Naive thymus-derived CD8-positive, alpha-beta T cell (primary cell): ENCODE measurements around the gene TMEM258. TPM values are rescaled to one million over a fixed set of nuclear protein-coding genes. Genes with fewer than 3 reads are reported as not detected.
A peak's percentile ranks its signal among the peaks of the same experiment; 100 is the strongest.

Experiments used
- ATAC-seq, 2 donors: fragments of 150-1000 bp; cut with Tn5 transposase in 1 of 2; sonication (Bioruptor Pico), chemical (Tn5 transposase) in 1 of 2; 1 replicate in 1 of 2; 2 replicates in 1 of 2; pipeline ENCODE4 v1.10.0; 2021; ENCODE audit warnings: mild to moderate bottlenecking in 2 of 2, moderate library complexity in 2 of 2
- POLR2A ChIA-PET: fragments of 350-600 bp; sonication (Branson Sonifier 250); formaldehyde crosslinking; loops from one replicate; lab custom pipeline; 2021; ENCODE audit warnings: antibody characterized with exemption; lab: Charles Lee
- DNase-seq, 10 donors: peaks; one replicate each; pipeline versions ENCODE4 v3.0.0 to v3.0.0-alpha.2; 2020 to 2022
- H3K27ac Mint-ChIP-seq, 10 donors: one replicate each; pipeline ENCODE4 v1.8.0; 2020 to 2022; ENCODE audit warnings: mild to moderate bottlenecking in 10 of 10, mixed read lengths in 10 of 10, moderate library complexity in 4 of 10, inconsistent platforms in 1 of 10
- H3K27me3 Mint-ChIP-seq, 5 donors: one replicate each; pipeline ENCODE4 v1.8.0; 2021 to 2022; ENCODE audit warnings: mixed read lengths in 5 of 5
- H3K36me3 Mint-ChIP-seq, 3 donors: one replicate each; pipeline ENCODE4 v1.8.0; 2020 to 2022; ENCODE audit warnings: mixed read lengths in 3 of 3, mild to moderate bottlenecking in 2 of 3, inconsistent platforms in 1 of 3
- H3K4me1 Mint-ChIP-seq, 4 donors: one replicate each; pipeline ENCODE4 v1.8.0; 2021 to 2022; ENCODE audit warnings: mixed read lengths in 4 of 4
- H3K4me3 Mint-ChIP-seq, 10 donors: one replicate each; pipeline ENCODE4 v1.8.0; 2020 to 2022; ENCODE audit warnings: mild to moderate bottlenecking in 10 of 10, mixed read lengths in 10 of 10, moderate library complexity in 6 of 10, inconsistent platforms in 1 of 10
- H3K9me3 Mint-ChIP-seq, 9 donors: one replicate each; pipeline ENCODE4 v1.8.0; 2020 to 2022; ENCODE audit warnings: mixed read lengths in 9 of 9, mild to moderate bottlenecking in 3 of 9, inconsistent platforms in 1 of 9, moderate library complexity in 1 of 9
- polyA plus RNA-seq, 3 donors: library from polyadenylated mRNA; unstranded; fragments of 300-500 nt; fragmentation: Illumina TruSeq; gene quantifications; one replicate each; pipeline ENCODE4 v1.2.3, GENCODE V29; 2021
- total RNA-seq, 8 experiments: library from RNA in 2 of 8; stranded (reverse) in 2 of 8; gene quantifications; one replicate each; pipeline ENCODE4 v1.2.3 and lab custom pipeline; 2021 to 2026

Gene TMEM258
- total and polyA plus RNA-seq, 5 experiments from 2014 or later: 84.4 to 256 (median 205) TPM

GRCh38 chr11:61778920-61779650 is 13.3 kb downstream of the TMEM258 start:
- Mint-ChIP-seq H3K36me3 (no peaks in the 10 kb centered on the region), H3K4me1 (peaks cover 4 to 18% (median 8%) of the 10 kb centered on the region in 4 donors), H3K9me3 (no peaks in the 10 kb centered on the region), H3K27me3 (peaks cover 0 to 12% (median 2%) of the 10 kb centered on the region in 5 donors), H3K4me3 (no peak overlapping the region), H3K27ac (no peak overlapping the region)
- ATAC-seq (no peak), DNase-seq (no peak)
- POLR2A ChIA-PET: interaction anchor here (0.6 kb wide), 1 partner anchor 20 kb away, joined by 4 read pairs; no protein-coding TSS in a partner anchor

GRCh38 chr11:61778357-61778886 is 14.0 kb downstream of the TMEM258 start:
- Mint-ChIP-seq H3K27me3 (peaks cover 0 to 12% (median 2%) of the 10 kb centered on the region in 5 donors), H3K27ac (peak overlapping the region in 2 of 10 donors; percentile 41 to 72), H3K4me3 (peak overlapping the region in 8 of 10 donors; percentile 4 to 75 (median 62)), H3K36me3 (no peaks in the 10 kb centered on the region), H3K4me1 (peaks cover 4 to 18% (median 8%) of the 10 kb centered on the region in 4 donors), H3K9me3 (no peaks in the 10 kb centered on the region)
- DNase-seq: no peak
- no peak for ATAC-seq
- POLR2A ChIA-PET: no interaction called here

- Mint-ChIP-seq H3K27me3 (peaks cover 0 to 12% (median 3%) of the 10 kb centered on the region in 5 donors), H3K9me3 (no peaks in the 10 kb centered on the region), H3K27ac (peak overlapping the region in 3 of 10 donors; percentile 41 to 72 (median 63)), H3K36me3 (no peaks in the 10 kb centered on the region), H3K4me3 (peak overlapping the region; percentile 42 to 81 (median 71)), H3K4me1 (peaks cover 5 to 21% (median 11%) of the 10 kb centered on the region in 4 donors)
- DNase-seq: peak; percentile 39 to 78 (median 56)
- POLR2A ChIA-PET: no interaction called here
- ATAC-seq: peak; percentile 76 to 89
These were observed 14.9 kb downstream of the TMEM258 start for GRCh38 chr11:61777234-61778090.

GRCh38 chr11:61776561-61777075 is 15.8 kb downstream of the TMEM258 start:
- Mint-ChIP-seq H3K27me3 (peaks cover 0 to 12% (median 3%) of the 10 kb centered on the region in 5 donors), H3K36me3 (no peaks in the 10 kb centered on the region), H3K4me1 (peaks cover 5 to 21% (median 11%) of the 10 kb centered on the region in 4 donors), H3K9me3 (no peaks in the 10 kb centered on the region), H3K27ac (peak overlapping the region in 1 of 10 donors; percentile 45), H3K4me3 (peak overlapping the region; percentile 52 to 81 (median 71))
- DNase-seq: peak in 8 of 10 donors; percentile 19 to 48 (median 40)
- POLR2A ChIA-PET: no interaction called here
- ATAC-seq: peak; percentile 49 to 62

- Mint-ChIP-seq H3K4me1 (peaks cover 5 to 21% (median 11%) of the 10 kb centered on the region in 4 donors), H3K27me3 (peaks cover 0 to 12% (median 3%) of the 10 kb centered on the region in 5 donors), H3K36me3 (no peaks in the 10 kb centered on the region), H3K27ac (peak overlapping the region in 4 of 10 donors; percentile 7 to 85 (median 52)), H3K4me3 (peak overlapping the region in 8 of 10 donors; percentile 46 to 81 (median 66)), H3K9me3 (no peaks in the 10 kb centered on the region)
- POLR2A ChIA-PET: no interaction called here
- ATAC-seq (no peak), DNase-seq (peak in 1 of 10 donors; percentile 5)
These were observed 16.5 kb downstream of the TMEM258 start for GRCh38 chr11:61775606-61776554.

- DNase-seq (no peak), ATAC-seq (no peak)
- Mint-ChIP-seq H3K36me3 (no peaks in the 10 kb centered on the region), H3K4me3 (peak overlapping the region in 4 of 10 donors; percentile 12 to 46 (median 28)), H3K27me3 (peaks cover 0 to 12% (median 3%) of the 10 kb centered on the region in 5 donors), H3K4me1 (peaks cover 5 to 21% (median 11%) of the 10 kb centered on the region in 4 donors), H3K27ac (peak overlapping the region in 3 of 10 donors; percentile 7 to 85 (median 59)), H3K9me3 (no peaks in the 10 kb centered on the region)
- POLR2A ChIA-PET: no interaction called here
These were observed 17.3 kb downstream of the TMEM258 start for GRCh38 chr11:61775106-61775505.

GRCh38 chr11:61774411-61774810 is 18.0 kb downstream of the TMEM258 start:
- Mint-ChIP-seq H3K4me3 (no peak overlapping the region), H3K36me3 (no peaks in the 10 kb centered on the region), H3K27ac (no peak overlapping the region), H3K4me1 (peaks cover 5 to 21% (median 11%) of the 10 kb centered on the region in 4 donors), H3K27me3 (peaks cover 0 to 12% (median 3%) of the 10 kb centered on the region in 5 donors), H3K9me3 (no peaks in the 10 kb centered on the region)
- ATAC-seq (no peak), DNase-seq (no peak)
- POLR2A ChIA-PET: interaction anchor here (0.9 kb wide), 1 partner anchor 44 kb away, joined by 4 read pairs; no protein-coding TSS in a partner anchor

GRCh38 chr11:61773809-61774208 is 18.6 kb downstream of the TMEM258 start:
- Mint-ChIP-seq H3K27me3 (peaks cover 0 to 12% (median 3%) of the 10 kb centered on the region in 5 donors), H3K4me3 (no peak overlapping the region), H3K27ac (no peak overlapping the region), H3K9me3 (no peaks in the 10 kb centered on the region), H3K4me1 (peaks cover 5 to 21% (median 11%) of the 10 kb centered on the region in 4 donors), H3K36me3 (no peaks in the 10 kb centered on the region)
- no peak for ATAC-seq
- no peak for DNase-seq
- POLR2A ChIA-PET: interaction anchor here (0.9 kb wide), 1 partner anchor 44 kb away, joined by 4 read pairs; no protein-coding TSS in a partner anchor

- ATAC-seq (no peak), DNase-seq (no peak)
- Mint-ChIP-seq H3K9me3 (no peaks in the 10 kb centered on the region), H3K4me1 (peaks cover 5 to 21% (median 11%) of the 10 kb centered on the region in 4 donors), H3K36me3 (no peaks in the 10 kb centered on the region), H3K27ac (peak overlapping the region in 1 of 10 donors; percentile 62), H3K27me3 (peaks cover 0 to 12% (median 3%) of the 10 kb centered on the region in 5 donors), H3K4me3 (no peak overlapping the region)
- POLR2A ChIA-PET: no interaction called here
These were observed 19.0 kb downstream of the TMEM258 start for GRCh38 chr11:61773356-61773755.

GRCh38 chr11:61771985-61772455 is 20.4 kb downstream of the TMEM258 start:
- ATAC-seq: no peak
- Mint-ChIP-seq H3K4me3 (no peak overlapping the region), H3K27me3 (peaks cover 0 to 12% (median 3%) of the 10 kb centered on the region in 5 donors), H3K36me3 (no peaks in the 10 kb centered on the region), H3K4me1 (peaks cover 5 to 17% (median 8%) of the 10 kb centered on the region in 4 donors), H3K9me3 (no peaks in the 10 kb centered on the region), H3K27ac (no peak overlapping the region)
- POLR2A ChIA-PET: no interaction called here
- no peak for DNase-seq
